Endothelial cell of umbilical vein (primary cell): ENCODE measurements around the gene ENC1. TPM values are rescaled to one million over a fixed set of nuclear protein-coding genes. Genes with fewer than 3 reads are reported as not detected.

ENCODE experiments used
- BruUV-seq: library from RNA; stranded (reverse); fragments of 400-500 nt; replicated peaks from 2 replicates; lab custom pipeline; 2021; lab: Mats Ljungman, UMichigan
- CTCF ChIA-PET: fragments of 300-600, 350-600 bp; sonication (Branson Sonifier 250); formaldehyde crosslinking; loops from one replicate; lab custom pipeline; 2021; ENCODE audit warnings: antibody characterized with exemption, inconsistent platforms; lab: Charles Lee
- POLR2A ChIA-PET: fragments of 300-600, 350-600 bp; sonication (Branson Sonifier 250); formaldehyde crosslinking; loops from one replicate; lab custom pipeline; 2021; ENCODE audit warnings: antibody characterized with exemption, inconsistent platforms; lab: Charles Lee
- DNase-seq: peaks from one replicate; pipeline ENCODE4 v3.0.0-alpha.2; 2011; ENCODE audit warnings: low read depth, low spot score
- FAIRE-seq: peaks from 2 replicates; lab custom pipeline; 2011; peaks lifted over from hg19 to GRCh38; lab: Jason Lieb, UNC
- H2AFZ ChIP-seq: 2 replicates; pipeline ENCODE4 v1.6.0; 2012; ENCODE audit warnings: low read depth, low read length, control low read depth, inconsistent platforms
- H3K27ac ChIP-seq: 2 replicates; pipeline ENCODE4 v1.5.1; 2011; ENCODE audit warnings: low read depth, mild to moderate bottlenecking, control low read depth, low read length, moderate library complexity; ENCODE audit not compliant: insufficient read depth
- H3K27me3 ChIP-seq, 2 experiments: 2 replicates each; pipeline versions ENCODE4 v1.6.0 to v1.6.1; 2011; ENCODE audit warnings: low read length in 2 of 2, mixed read lengths in 1 of 2; ENCODE audit not compliant: control insufficient read depth in 2 of 2, insufficient read depth in 2 of 2
- H3K36me3 ChIP-seq, 2 experiments: 2 replicates in 1 of 2; 3 replicates in 1 of 2; pipeline ENCODE4 v1.5.1; 2011; ENCODE audit warnings: low read length in 2 of 2, mild to moderate bottlenecking in 1 of 2, moderate library complexity in 1 of 2; ENCODE audit not compliant: control insufficient read depth in 2 of 2, insufficient read depth in 2 of 2; ENCODE audit errors: extremely low read depth in 1 of 2
- H3K4me1 ChIP-seq: 3 replicates; pipeline ENCODE4 v1.5.1; 2011; ENCODE audit warnings: mild to moderate bottlenecking, low read length; ENCODE audit not compliant: control insufficient read depth, insufficient read depth; ENCODE audit errors: extremely low read depth
- H3K4me2 ChIP-seq: 2 replicates; pipeline ENCODE4 v1.6.1; 2011; ENCODE audit warnings: low read length, control low read depth, mixed read lengths; ENCODE audit not compliant: insufficient read depth
- H3K4me3 ChIP-seq, 3 experiments: fragments of 200-600 bp in 1 of 3; sonication (generic), shearing (Covaris generic) in 1 of 3; replicated peaks in 1 of 3; 2 replicates each; pipeline ENCODE4 v1.5.1; 2011 to 2016; ENCODE audit warnings: control low read depth in 3 of 3, low read length in 3 of 3, mild to moderate bottlenecking in 2 of 3, inconsistent platforms in 1 of 3, low read depth in 1 of 3, moderate library complexity in 1 of 3; ENCODE audit not compliant: insufficient read depth in 1 of 3
- H3K79me2 ChIP-seq: 2 replicates; pipeline ENCODE4 v1.6.0; 2012; ENCODE audit warnings: low read length, inconsistent platforms; ENCODE audit not compliant: control insufficient read depth, insufficient read depth
- H3K9ac ChIP-seq: replicated peaks from 2 replicates; pipeline ENCODE3; 2011; ENCODE audit warnings: low read length, control low read depth; ENCODE audit not compliant: insufficient read depth; ENCODE audit errors: extremely low read depth
- H3K9me1 ChIP-seq: replicated peaks from 3 replicates; pipeline ENCODE4 v1.6.0; 2011; ENCODE audit warnings: mild to moderate bottlenecking, low read length; ENCODE audit not compliant: control insufficient read depth, insufficient read depth; ENCODE audit errors: extremely low read depth
- H3K9me3 ChIP-seq: replicated peaks from 2 replicates; pipeline ENCODE4 v1.5.1; 2012; ENCODE audit warnings: low read length, inconsistent platforms; ENCODE audit not compliant: control insufficient read depth, insufficient read depth
- H4K20me1 ChIP-seq: replicated peaks from 2 replicates; pipeline ENCODE3; 2011; ENCODE audit warnings: mild to moderate bottlenecking, low read length; ENCODE audit not compliant: control insufficient read depth, insufficient read depth; ENCODE audit errors: extremely low read depth
- CTCF ChIP-seq, 2 donors: IDR thresholded peaks; 1 replicate in 1 of 2; 2 replicates in 1 of 2; pipeline ENCODE4 v1.5.1; 2011; ENCODE audit warnings: low read length in 2 of 2, mild to moderate bottlenecking in 2 of 2, moderate library complexity in 2 of 2, control low read depth in 1 of 2, inconsistent platforms in 1 of 2, low read depth in 1 of 2; ENCODE audit not compliant: insufficient read depth in 1 of 2; ENCODE audit errors: extremely low read depth in 1 of 2
- EZH2 ChIP-seq: IDR thresholded peaks from 2 replicates; pipeline ENCODE4 v1.6.1; 2012; ENCODE audit warnings: borderline replicate concordance, low read depth, mild to moderate bottlenecking, moderate library complexity, low read length, inconsistent platforms; ENCODE audit not compliant: severe bottlenecking
- FOS ChIP-seq: IDR thresholded peaks from 2 replicates; pipeline ENCODE4 v1.6.1; 2011; ENCODE audit warnings: mild to moderate bottlenecking, low read length, moderate library complexity, borderline replicate concordance; ENCODE audit not compliant: insufficient read depth
- GATA2 ChIP-seq: IDR thresholded peaks from 2 replicates; pipeline ENCODE4 v1.7.0; 2011; ENCODE audit warnings: low read depth, mild to moderate bottlenecking, moderate library complexity, mixed read lengths, low read length; ENCODE audit not compliant: insufficient read length, insufficient read depth
- JUN ChIP-seq: IDR thresholded peaks from 2 replicates; pipeline ENCODE4 v1.6.1; 2011; ENCODE audit warnings: borderline replicate concordance, low read depth; ENCODE audit not compliant: insufficient read length, insufficient read depth
- MYC ChIP-seq: IDR thresholded peaks from one replicate; pipeline ENCODE4 v1.6.1; 2011; ENCODE audit warnings: mild to moderate bottlenecking, low read depth, low read length
- POLR2A ChIP-seq: IDR thresholded peaks from 2 replicates; pipeline ENCODE4 v1.6.1; 2012; ENCODE audit warnings: low read depth, mild to moderate bottlenecking, control low read depth, low read length
- POLR2AphosphoS5 ChIP-seq: IDR thresholded peaks from 2 replicates; pipeline ENCODE4 v1.6.1; 2012; ENCODE audit warnings: low read depth, mild to moderate bottlenecking, control low read depth, low read length, moderate library complexity; ENCODE audit not compliant: insufficient read depth
- dilution Hi-C: fragments of 300-500 bp; cut with MboI; formaldehyde crosslinking; loops from one replicate; pipeline ENCODE4 v1.15.0; 2019; ENCODE audit warnings: low sequenced_read_pairs; ENCODE audit not compliant: extremely low pct_ligation_motif_present
- intact Hi-C: fragments of 100-400 bp; cut with micrococcal nuclease; formaldehyde crosslinking; loops from one replicate; pipeline ENCODE4 v1.10.0; 2022
- polyA plus RNA-seq, 4 experiments: library from polyadenylated mRNA; depleted of rRNA in 3 of 4; stranded (reverse) in 3 of 4; unstranded in 1 of 4; fragments of >200 nt; gene quantifications; 2 replicates each; pipeline versions ENCODE4 v1.2.1 to v1.2.3, GENCODE V29; 2011 to 2012; ENCODE audit warnings: missing spikeins in 1 of 4
- total RNA-seq: library from RNA; stranded (reverse); gene quantifications from 2 replicates; pipeline ENCODE4 v1.2.3, GENCODE V29; 2021

The ENC1 gene
- total and polyA plus RNA-seq, 2 donors (not counting 3 experiments of a cell fraction or from before 2014, with no cell fraction given), result 42.2 to 53.3 TPM

- no peak for TF ChIP-seq POLR2A
- TF ChIP-seq FOS, result no peak
- TF ChIP-seq GATA2, result no peak
- no peak for TF ChIP-seq JUN
- no peak for TF ChIP-seq MYC
- TF ChIP-seq POLR2AphosphoS5, result no peak
- TF ChIP-seq EZH2, result no peak
- no peak for TF ChIP-seq CTCF (IDR thresholded peaks at IDR 0.05; ENCODE audit: extremely low read depth in 1 of 2, insufficient read depth in 1 of 2, low read depth in 1 of 2, low read length in 2 of 2)
- dilution Hi-C loops, result no loop called here
- H3K79me2 ChIP-seq, result peaks cover 2% of the 10 kb centered on the region
- no peaks in the 10 kb centered on the region for H3K27me3 ChIP-seq
- FAIRE-seq, result no peak
- H3K9me1 ChIP-seq, result no peaks in the 10 kb centered on the region
- H3K27ac ChIP-seq, result no peak overlapping the region
- no peak overlapping the region for H2AFZ ChIP-seq
- no peak for DNase-seq
- H3K4me2 ChIP-seq, result no peak overlapping the region
- H3K9ac ChIP-seq, result no peak overlapping the region
- CTCF ChIA-PET, result interaction anchor here (2.2 kb wide), 1 partner anchor 9 kb away, joined by 5 read pairs; no protein-coding TSS in a partner anchor
- H4K20me1 ChIP-seq, result no peaks in the 10 kb centered on the region
- H3K4me1 ChIP-seq, result peaks cover 3% of the 10 kb centered on the region
- POLR2A ChIA-PET, result no interaction called here
- intact Hi-C loops, result no loop called here
- peaks cover 1 to 2% of the 10 kb centered on the region in 2 experiments for H3K36me3 ChIP-seq
- H3K9me3 ChIP-seq, result no peaks in the 10 kb centered on the region
- BruUV-seq, result no TSS peak
- no peak overlapping the region for H3K4me3 ChIP-seq
Observed at GRCh38 chr5:74623748-74624408, 16.6 kb downstream of the ENC1 start.
